CD4-positive, alpha-beta T cell treated with Interleukin-6 for 4 hours (primary cell): ENCODE measurements around the gene PCNX1.
"Not testable (repeated sequence)": the region's sequence is repeated elsewhere in the genome, so short reads cannot be mapped to it uniquely, and the experiment has no call there.

Source experiments
- DNase-seq: peaks from one replicate; pipeline ENCODE4 v3.0.0-alpha.2; 2020; ENCODE audit warnings: mixed read lengths

The PCNX1 gene

GRCh38 chr14:71103662-71104484 lies 196.6 kb downstream of the PCNX1 start:
- peak; percentile 17 for DNase-seq

- DNase-seq: no peak
Measured at GRCh38 chr14:71105177-71105576, 197.9 kb downstream of the PCNX1 start.

GRCh38 chr14:71107921-71108320 lies 200.7 kb downstream of the PCNX1 start:
- DNase-seq: no peak

GRCh38 chr14:71108398-71109119 lies 201.3 kb downstream of the PCNX1 start:
- DNase-seq: no peak

- no peak for DNase-seq
Measured at GRCh38 chr14:71113376-71113775, 206.1 kb downstream of the PCNX1 start.

- no peak for DNase-seq
Measured at GRCh38 chr14:71114565-71114964, 207.3 kb downstream of the PCNX1 start.

GRCh38 chr14:71115306-71115705 lies 208.0 kb downstream of the PCNX1 start:
- DNase-seq: no peak

- DNase-seq: no peak
Measured at GRCh38 chr14:71115821-71116567, 208.7 kb downstream of the PCNX1 start.

- DNase-seq: no peak
Measured at GRCh38 chr14:71116568-71117122, 209.4 kb downstream of the PCNX1 start.

- DNase-seq: no peak
Measured at GRCh38 chr14:71117839-71118743, 210.8 kb downstream of the PCNX1 start.

- no peak for DNase-seq
Measured at GRCh38 chr14:71119075-71119474, 211.8 kb downstream of the PCNX1 start.

GRCh38 chr14:71119832-71120231 lies 212.6 kb downstream of the PCNX1 start:
- no peak for DNase-seq

GRCh38 chr14:71121001-71121400 lies 213.7 kb downstream of the PCNX1 start:
- DNase-seq: no peak

- no peak for DNase-seq
Measured at GRCh38 chr14:71121711-71122110, 214.5 kb downstream of the PCNX1 start.

- DNase-seq: no peak
Measured at GRCh38 chr14:71122866-71123565, 215.8 kb downstream of the PCNX1 start.

GRCh38 chr14:71123579-71124135 lies 216.4 kb downstream of the PCNX1 start:
- no peak for DNase-seq

- DNase-seq: not testable (repeated sequence)
Measured at GRCh38 chr14:71129716-71130490, 222.6 kb downstream of the PCNX1 start.

- DNase-seq: no peak
Measured at GRCh38 chr14:71130491-71131179, 223.4 kb downstream of the PCNX1 start.

GRCh38 chr14:71133296-71133695 lies 226.0 kb downstream of the PCNX1 start:
- no peak for DNase-seq

GRCh38 chr14:71135496-71135895 lies 228.2 kb downstream of the PCNX1 start:
- DNase-seq: no peak
